GM19438 (cell line): ENCODE measurements around the gene MMP14.
"Not testable (repeated sequence)": the region's sequence is repeated elsewhere in the genome, so short reads cannot be mapped to it uniquely, and the experiment has no call there.

Experiments used
- ATAC-seq: cut with Tn5 transposase; IDR thresholded peaks from one replicate; pipeline ENCODE4 v1.9.1; 2021; ENCODE audit warnings: low read depth; ENCODE audit not compliant: unreplicated experiment

MMP14 gene

GRCh38 chr14:22854296-22854695 is 17.9 kb downstream of the MMP14 start:
- ATAC-seq: not testable (repeated sequence)

DNA sequence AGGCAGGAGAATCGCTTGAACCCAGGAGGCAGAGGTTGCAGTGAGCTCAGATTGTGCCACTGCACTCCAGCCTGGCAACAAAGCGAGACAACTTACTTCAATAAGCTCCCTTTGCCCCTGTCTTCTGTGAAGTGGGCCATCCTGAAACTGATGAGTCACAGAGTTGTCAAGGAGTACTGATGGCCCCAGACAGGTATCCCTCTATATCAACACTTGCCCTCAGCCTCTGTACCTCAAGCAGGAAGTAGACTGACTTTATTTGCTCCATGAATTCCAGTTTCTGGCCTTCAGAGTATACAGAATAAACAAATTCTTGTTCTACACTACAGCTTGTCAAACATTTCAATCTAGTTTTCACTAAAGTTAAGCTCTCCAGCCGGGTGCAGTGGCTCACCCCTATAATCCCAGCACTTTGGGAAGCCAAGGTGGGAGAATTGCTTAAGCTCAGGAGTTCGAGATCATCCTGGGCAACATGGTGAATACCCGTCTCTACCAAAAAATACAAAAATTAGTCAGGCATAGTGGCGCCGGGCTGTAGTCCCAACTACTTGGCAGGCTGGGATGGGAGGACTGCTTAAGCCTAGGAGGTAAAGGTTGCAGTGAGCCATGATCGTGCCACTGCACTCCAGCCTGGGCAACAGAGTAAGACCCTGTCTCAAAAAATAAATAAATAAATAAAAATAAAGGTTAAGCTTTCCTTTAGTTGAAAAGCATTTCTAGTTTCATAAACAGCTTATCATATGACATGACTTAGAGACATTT is 18.8 kb downstream of the MMP14 start:
- ATAC-seq: no peak

GRCh38 chr14:22856428-22856827 is 20.0 kb downstream of the MMP14 start:
- no peak for ATAC-seq

- not testable (repeated sequence) for ATAC-seq
Observed at GRCh38 chr14:22860377-22860776, 24.0 kb downstream of the MMP14 start.

DNA sequence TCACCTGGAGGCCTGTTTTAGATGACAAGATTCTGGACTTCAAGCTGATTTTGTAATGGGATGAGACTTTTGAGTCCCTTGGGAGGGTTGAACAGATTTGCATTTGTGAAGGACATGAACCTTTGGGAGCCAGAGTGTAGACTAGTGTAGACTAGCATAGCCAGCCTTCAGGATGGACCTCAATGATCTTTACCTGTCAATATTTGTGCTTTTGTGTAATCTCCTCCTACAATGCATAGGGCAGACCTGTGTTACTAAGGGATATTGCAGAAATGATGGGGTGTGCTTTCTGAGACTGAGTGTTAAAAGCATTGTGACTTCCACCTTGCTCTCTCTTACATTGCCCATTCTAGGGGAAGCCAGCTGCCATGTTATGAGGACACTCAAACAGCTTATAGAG is 25.3 kb downstream of the MMP14 start:
- no peak for ATAC-seq

DNA sequence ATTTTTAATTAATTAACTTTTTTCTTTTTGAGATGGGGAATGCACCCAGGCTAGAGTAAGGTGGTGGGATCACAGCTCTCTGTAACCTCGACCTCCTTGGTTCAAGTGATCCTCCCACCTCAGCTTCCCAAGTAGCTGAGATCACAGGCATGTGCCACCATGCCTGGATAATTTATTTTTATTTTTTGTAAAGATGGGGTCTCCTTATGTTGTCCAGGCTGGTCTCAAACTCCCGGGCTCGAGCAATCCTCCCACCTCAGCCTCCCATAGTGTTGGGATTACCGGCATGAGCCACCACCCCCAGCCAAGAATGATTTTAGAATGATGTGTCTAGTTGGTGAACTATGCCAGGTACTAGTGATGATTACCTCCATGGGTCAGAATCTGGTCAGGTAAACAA is 28.6 kb downstream of the MMP14 start:
- no peak for ATAC-seq

GRCh38 chr14:22865424-22866405 is 29.3 kb downstream of the MMP14 start:
- ATAC-seq: no peak

- no peak for ATAC-seq
Observed at GRCh38 chr14:22866874-22867273, 30.5 kb downstream of the MMP14 start.

- peak; percentile 33 for ATAC-seq
Observed at GRCh38 chr14:22870811-22871223, 34.4 kb downstream of the MMP14 start.

GRCh38 chr14:22871224-22872032 is 35.0 kb downstream of the MMP14 start, which contains the start of gene LRP10:
Gene LRP10 (plus strand): TSS chr14:22871740. CDS start chr14:22872304, 564 bp downstream.
- ATAC-seq: peak; percentile 77

GRCh38 chr14:22872033-22872832 is 35.8 kb downstream of the MMP14 start:
- ATAC-seq: peak; percentile 26

GRCh38 chr14:22872833-22873520 is 36.6 kb downstream of the MMP14 start:
- no peak for ATAC-seq

- ATAC-seq: no peak
Observed at GRCh38 chr14:22875003-22875747, 38.8 kb downstream of the MMP14 start.

DNA sequence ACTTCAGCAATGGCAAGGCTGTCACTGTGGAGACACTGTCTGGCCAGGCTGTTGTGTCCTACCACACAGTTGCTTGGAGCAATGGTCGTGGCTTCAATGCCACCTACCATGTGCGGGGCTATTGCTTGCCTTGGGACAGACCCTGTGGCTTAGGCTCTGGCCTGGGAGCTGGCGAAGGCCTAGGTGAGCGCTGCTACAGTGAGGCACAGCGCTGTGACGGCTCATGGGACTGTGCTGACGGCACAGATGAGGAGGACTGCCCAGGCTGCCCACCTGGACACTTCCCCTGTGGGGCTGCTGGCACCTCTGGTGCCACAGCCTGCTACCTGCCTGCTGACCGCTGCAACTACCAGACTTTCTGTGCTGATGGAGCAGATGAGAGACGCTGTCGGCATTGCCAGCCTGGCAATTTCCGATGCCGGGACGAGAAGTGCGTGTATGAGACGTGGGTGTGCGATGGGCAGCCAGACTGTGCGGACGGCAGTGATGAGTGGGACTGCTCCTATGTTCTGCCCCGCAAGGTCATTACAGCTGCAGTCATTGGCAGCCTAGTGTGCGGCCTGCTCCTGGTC is 39.4 kb downstream of the MMP14 start:
- ATAC-seq: no peak

DNA sequence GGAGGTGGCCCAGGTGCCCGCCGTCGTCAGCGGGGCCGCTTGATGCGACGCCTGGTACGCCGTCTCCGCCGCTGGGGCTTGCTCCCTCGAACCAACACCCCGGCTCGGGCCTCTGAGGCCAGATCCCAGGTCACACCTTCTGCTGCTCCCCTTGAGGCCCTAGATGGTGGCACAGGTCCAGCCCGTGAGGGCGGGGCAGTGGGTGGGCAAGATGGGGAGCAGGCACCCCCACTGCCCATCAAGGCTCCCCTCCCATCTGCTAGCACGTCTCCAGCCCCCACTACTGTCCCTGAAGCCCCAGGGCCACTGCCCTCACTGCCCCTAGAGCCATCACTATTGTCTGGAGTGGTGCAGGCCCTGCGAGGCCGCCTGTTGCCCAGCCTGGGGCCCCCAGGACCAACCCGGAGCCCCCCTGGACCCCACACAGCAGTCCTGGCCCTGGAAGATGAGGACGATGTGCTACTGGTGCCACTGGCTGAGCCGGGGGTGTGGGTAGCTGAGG is 40.7 kb downstream of the MMP14 start:
- no peak for ATAC-seq

GRCh38 chr14:22878271-22879246 is 42.2 kb downstream of the MMP14 start:
- ATAC-seq: no peak

- ATAC-seq: no peak
Observed at GRCh38 chr14:22882064-22882463, 45.7 kb downstream of the MMP14 start.
